Activated naive CD4-positive, alpha-beta T cell treated with Interleukin-2 at 50 U/mL for 16 hours (primary cell): Measurements from ENCODE around the gene SPSB2.
"Not testable (repeated sequence)": the region's sequence is repeated elsewhere in the genome, so short reads cannot be mapped to it uniquely, and the experiment has no call there.

ENCODE experiments used
- DNase-seq: peaks from one replicate; pipeline ENCODE4 v3.0.0-alpha.2; 2020

Gene SPSB2

GRCh38 chr12:6873094-6874014, at the start of gene SPSB2:
Gene SPSB2, minus strand, starts transcription at chr12:6873303. Its CDS starts 402 bp downstream, at chr12:6872901.
- DNase-seq, result peak; percentile 100

- DNase-seq, result no peak
Measured at GRCh38 chr12:6921996-6922946, 49.2 kb upstream of the SPSB2 start.

- no peak for DNase-seq
Measured at GRCh38 chr12:6921539-6921938, 48.4 kb upstream of the SPSB2 start.

- DNase-seq, result no peak
Measured at GRCh38 chr12:6919588-6919987, 46.5 kb upstream of the SPSB2 start.

- no peak for DNase-seq
Measured at GRCh38 chr12:6917491-6918231, 44.6 kb upstream of the SPSB2 start.

GRCh38 chr12:6916426-6917200, 43.5 kb upstream of the SPSB2 start:
- DNase-seq, result no peak

GRCh38 chr12:6915789-6916285, 42.7 kb upstream of the SPSB2 start:
- DNase-seq, result no peak

- DNase-seq, result no peak
Measured at GRCh38 chr12:6914947-6915788, 42.1 kb upstream of the SPSB2 start.

- peak; percentile 85 for DNase-seq
Measured at GRCh38 chr12:6914246-6914946, 41.3 kb upstream of the SPSB2 start, which contains the start of gene ENO2. Gene ENO2, plus strand, starts transcription at chr12:6914580. Its CDS starts 1,253 bp downstream, at chr12:6915833.

- no peak for DNase-seq
Measured at GRCh38 chr12:6912164-6912935, 39.2 kb upstream of the SPSB2 start.

- no peak for DNase-seq
Measured at GRCh38 chr12:6909421-6910145, 36.5 kb upstream of the SPSB2 start.

GRCh38 chr12:6908141-6908540, 35.0 kb upstream of the SPSB2 start:
- DNase-seq, result not testable (repeated sequence)

- no peak for DNase-seq
Measured at GRCh38 chr12:6905414-6906040, 32.4 kb upstream of the SPSB2 start.

- DNase-seq, result peak; percentile 98
Measured at GRCh38 chr12:6904280-6905276, 31.5 kb upstream of the SPSB2 start, which contains the start of gene LRRC23. Gene LRRC23, plus strand, starts transcription at chr12:6904822. Its CDS starts 812 bp downstream, at chr12:6905634.

GRCh38 chr12:6903722-6904121, 30.6 kb upstream of the SPSB2 start:
- no peak for DNase-seq

- DNase-seq, result no peak
Measured at GRCh38 chr12:6902448-6902847, 29.3 kb upstream of the SPSB2 start.
